Lung (tissue), 12 donors: ENCODE data around the gene TMEM245. TPM values are rescaled to one million over a fixed set of nuclear protein-coding genes. Genes with fewer than 3 reads are reported as not detected.
"Not testable (repeated sequence)": the region's sequence is repeated elsewhere in the genome, so short reads cannot be mapped to it uniquely, and the experiment has no call there.

Source experiments
- ATAC-seq: fragments of 200-7000 bp; cut with Tn5 transposase; one replicate; pipeline ENCODE4 v1.9.1; 2020; ENCODE audit warnings: moderate number of reproducible peaks; ENCODE audit not compliant: insufficient read depth, low FRiP score
- DNase-seq, 3 donors: peaks; one replicate each; pipeline ENCODE4 v3.0.0-alpha.2; 2013 to 2017
- H3K27ac ChIP-seq, 2 donors: one replicate each; pipeline ENCODE4 v1.5.1; 2013; ENCODE audit warnings: mild to moderate bottlenecking in 2 of 2, moderate library complexity in 2 of 2, control low read depth in 1 of 2, inconsistent platforms in 1 of 2, low read depth in 1 of 2, low read length in 1 of 2
- H3K27me3 ChIP-seq, 3 donors: one replicate each; pipeline ENCODE4 v1.5.1; 2013; ENCODE audit warnings: low read length in 2 of 3; ENCODE audit not compliant: control insufficient read depth in 3 of 3, insufficient read depth in 3 of 3
- H3K36me3 ChIP-seq, 4 donors: one replicate each; pipeline ENCODE4 v1.5.1; 2013; ENCODE audit warnings: low read length in 4 of 4, mild to moderate bottlenecking in 1 of 4, moderate library complexity in 1 of 4; ENCODE audit not compliant: control insufficient read depth in 4 of 4, insufficient read depth in 4 of 4
- H3K4me1 ChIP-seq, 5 donors: one replicate each; pipeline ENCODE4 v1.5.1; 2013; ENCODE audit warnings: low read length in 5 of 5, mild to moderate bottlenecking in 2 of 5, moderate library complexity in 1 of 5; ENCODE audit not compliant: control insufficient read depth in 5 of 5, insufficient read depth in 5 of 5
- H3K4me3 ChIP-seq: one replicate; pipeline ENCODE4 v1.5.1; 2013; ENCODE audit warnings: mild to moderate bottlenecking, control low read depth, moderate library complexity
- H3K9ac ChIP-seq, 2 donors: one replicate each; pipeline ENCODE4 v1.5.1; 2013; ENCODE audit warnings: low read length in 2 of 2, control low read depth in 1 of 2; ENCODE audit not compliant: insufficient read depth in 1 of 2
- H3K9me3 ChIP-seq, 4 donors: one replicate each; pipeline ENCODE4 v1.5.1; 2013; ENCODE audit warnings: low read length in 3 of 4, mild to moderate bottlenecking in 1 of 4, moderate library complexity in 1 of 4; ENCODE audit not compliant: control insufficient read depth in 4 of 4, insufficient read depth in 3 of 4
- WGBS, 2 donors: extraction: QIAGEN DNeasy Blood & Tissue Kit; methylation state at CpG; one replicate each; pipeline ENCODE4 v1.1.7; 2013; 5-methylcytosine and 5-hydroxymethylcytosine counted together
- polyA plus RNA-seq, 2 donors: library from polyadenylated mRNA; stranded (reverse); fragments of 200-250 nt; gene quantifications; one replicate each; pipeline ENCODE4 v1.2.1, GENCODE V29; 2013
- total RNA-seq, 2 donors: library from RNA; depleted of rRNA in 1 of 2; stranded (reverse); fragments of >200 nt in 1 of 2; gene quantifications; one replicate each; pipeline ENCODE4 v1.2.1, GENCODE V29; 2014 to 2021
- TF ChIP-seq, protein P1 (sequence below): IDR thresholded peaks from 2 replicates; pipeline ENCODE4 v1.5.1; 2012; ENCODE audit warnings: mild to moderate bottlenecking; ENCODE audit errors: control extremely low read depth, extremely low read depth
- donor health status: control.
- donor health status: control.
- donor health status: Bipolar disorder and iron deficiency.
- donor health status: healthy.
- donor health status: DM: yes; HTN: yes; CAD: no.

The TMEM245 gene
- total and polyA plus RNA-seq, 4 donors, result 15.0 to 137 (median 42.0) TPM

DNA sequence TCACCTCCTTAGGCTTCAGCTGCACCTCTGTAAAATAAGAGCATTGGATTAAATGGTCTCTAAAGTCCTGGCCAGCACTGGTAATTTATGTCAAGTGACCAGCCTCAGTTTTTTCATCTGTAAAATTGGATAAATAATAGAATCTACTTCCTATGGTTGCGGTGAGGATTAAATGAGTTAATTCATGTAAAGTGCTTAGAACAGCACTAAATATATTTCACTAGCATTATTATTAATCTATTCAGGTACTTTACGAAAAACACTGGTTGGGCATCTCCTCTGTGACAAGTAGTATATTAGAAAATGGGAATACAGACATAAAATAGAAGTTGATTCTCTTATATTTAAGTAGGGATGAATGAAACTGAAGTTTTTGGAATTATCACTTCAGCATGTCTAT lies 13.8 kb upstream of the TMEM245 start:
- Histone ChIP-seq H3K4me1 (peaks cover 0 to 10% (median 3%) of the 10 kb centered on the region in 5 donors), H3K4me3 (no peak overlapping the region), H3K9ac (no peak overlapping the region), H3K27ac (no peak overlapping the region), H3K9me3 (no peaks in the 10 kb centered on the region), H3K36me3 (no peaks in the 10 kb centered on the region), H3K27me3 (no peaks in the 10 kb centered on the region)
- TF ChIP-seq, protein P1, sequence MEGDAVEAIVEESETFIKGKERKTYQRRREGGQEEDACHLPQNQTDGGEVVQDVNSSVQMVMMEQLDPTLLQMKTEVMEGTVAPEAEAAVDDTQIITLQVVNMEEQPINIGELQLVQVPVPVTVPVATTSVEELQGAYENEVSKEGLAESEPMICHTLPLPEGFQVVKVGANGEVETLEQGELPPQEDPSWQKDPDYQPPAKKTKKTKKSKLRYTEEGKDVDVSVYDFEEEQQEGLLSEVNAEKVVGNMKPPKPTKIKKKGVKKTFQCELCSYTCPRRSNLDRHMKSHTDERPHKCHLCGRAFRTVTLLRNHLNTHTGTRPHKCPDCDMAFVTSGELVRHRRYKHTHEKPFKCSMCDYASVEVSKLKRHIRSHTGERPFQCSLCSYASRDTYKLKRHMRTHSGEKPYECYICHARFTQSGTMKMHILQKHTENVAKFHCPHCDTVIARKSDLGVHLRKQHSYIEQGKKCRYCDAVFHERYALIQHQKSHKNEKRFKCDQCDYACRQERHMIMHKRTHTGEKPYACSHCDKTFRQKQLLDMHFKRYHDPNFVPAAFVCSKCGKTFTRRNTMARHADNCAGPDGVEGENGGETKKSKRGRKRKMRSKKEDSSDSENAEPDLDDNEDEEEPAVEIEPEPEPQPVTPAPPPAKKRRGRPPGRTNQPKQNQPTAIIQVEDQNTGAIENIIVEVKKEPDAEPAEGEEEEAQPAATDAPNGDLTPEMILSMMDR, result no peak
- 94 to 96% methylated on average over 2 of the region's 2 CpGs for WGBS, 2 donors
- DNase-seq, result no peak
- no peak for ATAC-seq

DNA sequence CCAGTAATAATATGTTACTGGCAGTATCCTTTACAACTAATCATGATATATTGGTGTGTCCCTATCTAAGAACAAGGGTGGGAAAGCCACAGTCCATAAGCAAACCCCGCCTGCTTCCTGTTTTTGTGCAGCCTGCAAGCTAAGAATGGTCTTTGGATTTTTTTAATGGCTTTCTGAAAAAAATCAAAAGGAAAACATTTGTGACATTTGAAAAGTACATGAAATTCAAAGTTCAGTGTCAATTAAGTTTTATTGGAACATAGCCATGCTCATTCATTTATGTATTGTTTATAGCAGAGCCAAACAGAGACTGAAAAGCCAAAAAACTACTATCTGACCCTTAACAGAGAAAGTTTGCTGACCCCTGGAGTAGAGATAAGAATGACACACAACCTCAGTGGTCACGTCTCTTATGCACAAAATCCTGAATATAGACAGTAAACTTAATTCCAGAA lies 12.8 kb upstream of the TMEM245 start:
- Histone ChIP-seq H3K9me3 (no peaks in the 10 kb centered on the region), H3K4me3 (no peak overlapping the region), H3K27ac (no peak overlapping the region), H3K9ac (peak overlapping the region in 1 of 2 donors; percentile 16), H3K27me3 (no peaks in the 10 kb centered on the region), H3K4me1 (peaks cover 0 to 10% (median 3%) of the 10 kb centered on the region in 5 donors), H3K36me3 (no peaks in the 10 kb centered on the region)
- ATAC-seq (no peak), DNase-seq (peak in 2 of 3 donors; percentile 36 to 47)
- 27 to 38% methylated on average over 2 of the region's 2 CpGs for WGBS, 2 donors
- TF ChIP-seq, protein P1, result no peak

DNA sequence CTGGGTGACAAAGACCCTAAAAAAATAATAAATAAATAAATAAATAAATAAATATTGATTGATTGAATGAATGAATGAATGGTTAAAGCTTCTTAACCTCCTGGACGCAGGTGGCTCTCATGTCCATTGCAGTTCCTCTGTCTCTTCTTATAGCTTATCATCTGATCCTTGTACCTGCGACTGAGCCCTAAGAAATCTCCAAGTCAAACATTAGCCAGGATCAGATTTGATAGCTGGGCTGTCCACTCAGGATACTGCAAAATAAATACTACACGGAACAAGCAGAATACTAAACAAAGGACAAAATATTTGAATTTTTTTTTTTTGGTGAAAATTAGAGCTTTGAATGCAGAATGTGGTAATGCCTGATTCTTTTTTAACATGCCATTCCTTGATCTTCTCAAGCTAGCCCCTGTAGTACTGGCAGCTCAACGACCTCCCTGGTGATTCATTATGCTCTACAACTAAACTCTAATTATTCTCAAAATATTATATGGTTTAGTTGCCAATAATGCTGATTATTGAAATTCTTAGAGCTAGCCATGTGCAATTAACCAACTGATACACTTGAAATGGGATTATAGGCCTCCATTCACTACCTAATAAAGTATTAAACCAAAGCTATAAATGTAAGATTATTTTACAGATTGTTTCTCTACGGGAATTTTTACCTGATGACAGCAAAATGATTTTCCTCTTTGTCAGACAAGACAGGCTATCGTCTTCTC lies 9.9 kb upstream of the TMEM245 start:
- ATAC-seq (no peak), DNase-seq (no peak)
- no peaks in the 10 kb centered on the region for H3K36me3 ChIP-seq
- H3K4me1 ChIP-seq, result peaks cover 0 to 10% (median 3%) of the 10 kb centered on the region in 5 donors
- no peak overlapping the region for H3K9ac ChIP-seq
- H3K27ac ChIP-seq, result no peak overlapping the region
- H3K27me3 ChIP-seq, result no peaks in the 10 kb centered on the region
- no peaks in the 10 kb centered on the region for H3K9me3 ChIP-seq
- WGBS, 2 donors, result 79 to 88% methylated on average over 6 of the region's 6 CpGs
- TF ChIP-seq, protein P1, result no peak
- H3K4me3 ChIP-seq, result no peak overlapping the region

DNA sequence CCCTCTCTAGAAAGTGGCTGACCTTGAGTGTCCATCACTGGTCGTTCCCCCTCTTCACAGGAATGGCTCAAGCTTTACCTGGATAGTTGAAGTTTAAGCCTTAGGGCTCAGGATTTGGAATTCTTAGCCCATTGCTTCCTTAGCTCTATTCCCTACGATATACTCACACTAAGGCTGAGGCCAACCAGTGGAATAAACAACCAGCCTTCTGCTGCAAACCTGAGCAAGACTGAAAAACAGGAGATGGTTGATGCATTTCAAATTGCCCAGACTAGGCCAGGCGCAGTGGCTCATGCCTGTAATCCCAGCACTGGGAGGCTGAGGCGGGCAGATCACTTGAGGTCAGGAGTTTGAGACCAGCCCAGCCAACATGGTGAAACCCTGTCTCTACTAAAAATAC lies 6.9 kb upstream of the TMEM245 start:
- H3K9ac ChIP-seq, H3K27me3 ChIP-seq, H3K36me3 ChIP-seq, ATAC-seq, H3K9me3 ChIP-seq, DNase-seq, H3K27ac ChIP-seq, H3K4me3 ChIP-seq, H3K4me1 ChIP-seq: not testable (repeated sequence)
- 83 to 90% methylated on average over 4 of the region's 4 CpGs for WGBS, 2 donors
